GM13977 (cell line): ENCODE data around the gene ANP32B.

ENCODE experiments used
- DNase-seq: peaks from one replicate; pipeline ENCODE4 v3.0.0; 2012; ENCODE audit warnings: low spot score
- in situ Hi-C: fragments of 300-500 bp; cut with MboI; formaldehyde crosslinking; loops from one replicate; pipeline ENCODE4 v1.12.0; 2022; ENCODE audit warnings: low sequenced_read_pairs, low pct_unique_long_range_greater_than_20kb, mixed read lengths, inconsistent platforms; ENCODE audit not compliant: unreplicated experiment
- TF ChIP-seq, protein P1 (sequence below): IDR thresholded peaks from 2 replicates; pipeline ENCODE4 v1.5.1; 2012; ENCODE audit warnings: mild to moderate bottlenecking, control low read depth; ENCODE audit not compliant: insufficient read depth; ENCODE audit errors: extremely low read depth, missing control alignments

Gene ANP32B

DNA sequence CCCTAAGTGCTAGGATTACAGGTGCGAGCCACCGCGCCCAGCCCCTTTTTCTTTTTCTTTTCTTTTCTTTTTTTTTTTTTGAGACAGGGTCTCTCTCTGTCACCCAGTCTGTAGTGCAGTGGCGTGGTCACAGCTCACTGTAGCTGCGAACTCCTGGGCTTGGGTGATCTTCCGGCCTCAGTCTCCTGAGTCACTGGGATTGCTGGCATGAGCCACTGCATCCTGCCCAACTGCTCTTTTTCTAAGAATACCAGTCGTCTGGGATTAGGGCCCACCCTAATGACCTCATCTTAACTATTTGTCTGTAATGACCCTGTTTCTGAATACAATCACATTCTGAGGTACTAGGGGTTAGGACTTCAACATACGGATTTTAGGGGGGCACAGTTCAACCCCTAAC lies 39.3 kb downstream of the ANP32B start:
- TF ChIP-seq, protein P1, sequence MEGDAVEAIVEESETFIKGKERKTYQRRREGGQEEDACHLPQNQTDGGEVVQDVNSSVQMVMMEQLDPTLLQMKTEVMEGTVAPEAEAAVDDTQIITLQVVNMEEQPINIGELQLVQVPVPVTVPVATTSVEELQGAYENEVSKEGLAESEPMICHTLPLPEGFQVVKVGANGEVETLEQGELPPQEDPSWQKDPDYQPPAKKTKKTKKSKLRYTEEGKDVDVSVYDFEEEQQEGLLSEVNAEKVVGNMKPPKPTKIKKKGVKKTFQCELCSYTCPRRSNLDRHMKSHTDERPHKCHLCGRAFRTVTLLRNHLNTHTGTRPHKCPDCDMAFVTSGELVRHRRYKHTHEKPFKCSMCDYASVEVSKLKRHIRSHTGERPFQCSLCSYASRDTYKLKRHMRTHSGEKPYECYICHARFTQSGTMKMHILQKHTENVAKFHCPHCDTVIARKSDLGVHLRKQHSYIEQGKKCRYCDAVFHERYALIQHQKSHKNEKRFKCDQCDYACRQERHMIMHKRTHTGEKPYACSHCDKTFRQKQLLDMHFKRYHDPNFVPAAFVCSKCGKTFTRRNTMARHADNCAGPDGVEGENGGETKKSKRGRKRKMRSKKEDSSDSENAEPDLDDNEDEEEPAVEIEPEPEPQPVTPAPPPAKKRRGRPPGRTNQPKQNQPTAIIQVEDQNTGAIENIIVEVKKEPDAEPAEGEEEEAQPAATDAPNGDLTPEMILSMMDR: no peak
- in situ Hi-C loops: no loop called here
- no peak for DNase-seq

DNA sequence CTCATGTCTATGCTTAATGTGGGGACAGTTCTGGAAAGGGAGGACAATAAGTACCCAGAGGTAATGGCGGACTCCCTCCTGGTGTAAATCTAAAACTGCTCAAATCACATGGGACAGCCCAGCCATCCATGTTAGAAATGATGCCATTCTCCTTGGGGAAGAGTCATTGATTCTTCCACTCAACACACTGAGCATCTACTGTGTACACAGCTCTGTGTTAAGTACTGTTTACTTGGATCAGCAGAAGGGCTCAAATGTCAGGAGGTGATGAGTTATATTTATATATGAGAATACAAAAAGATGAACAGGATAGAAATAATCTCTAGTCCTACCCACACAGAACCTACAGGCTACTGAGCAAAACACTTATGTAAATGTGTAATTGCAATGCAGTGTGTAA lies 41.6 kb downstream of the ANP32B start:
- DNase-seq: no peak
- in situ Hi-C loops: no loop called here

DNA sequence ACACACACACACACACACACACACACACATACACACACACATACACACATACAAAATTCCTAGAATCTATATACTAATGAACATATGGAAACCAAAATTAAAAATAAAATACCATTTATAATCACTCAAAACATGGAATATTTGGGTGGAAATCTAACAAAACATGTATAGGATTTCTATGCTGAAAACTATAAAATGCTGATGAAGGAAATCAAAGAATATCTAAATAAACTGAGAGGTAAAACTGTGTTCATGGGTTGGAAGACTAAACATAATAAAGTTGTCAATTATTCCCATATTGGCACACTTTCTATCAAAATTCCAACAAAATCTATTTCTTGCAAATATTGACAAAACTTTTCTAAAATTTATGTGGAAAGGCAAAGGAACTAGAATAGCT lies 48.0 kb downstream of the ANP32B start:
- no peak for DNase-seq
- TF ChIP-seq, protein P1: no peak
- in situ Hi-C loops: no loop called here

More for the DNA sequence above, 41.6 kb downstream of the ANP32B start:
- TF ChIP-seq, protein P1: no peak

DNA sequence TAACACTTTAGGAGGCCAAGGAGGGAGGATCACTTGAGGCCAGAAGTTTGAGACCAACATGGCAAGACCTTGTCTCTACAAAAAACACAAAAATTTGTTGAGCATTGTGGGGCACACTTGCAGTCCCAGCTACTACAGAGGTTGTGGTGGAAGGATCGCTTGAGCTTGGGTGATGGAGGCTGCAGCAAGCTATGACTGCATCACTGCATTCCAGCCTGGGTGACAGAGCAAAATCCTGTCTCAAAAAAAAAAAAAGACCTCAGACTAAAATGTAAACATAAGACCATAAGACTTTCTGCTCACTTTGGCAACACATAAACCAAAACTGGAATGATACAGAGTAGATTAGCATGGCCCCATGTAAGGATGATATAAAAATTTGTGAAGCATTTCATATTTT lies 48.8 kb downstream of the ANP32B start:
- no peak for DNase-seq
- in situ Hi-C loops: no loop called here
- TF ChIP-seq, protein P1: no peak

DNA sequence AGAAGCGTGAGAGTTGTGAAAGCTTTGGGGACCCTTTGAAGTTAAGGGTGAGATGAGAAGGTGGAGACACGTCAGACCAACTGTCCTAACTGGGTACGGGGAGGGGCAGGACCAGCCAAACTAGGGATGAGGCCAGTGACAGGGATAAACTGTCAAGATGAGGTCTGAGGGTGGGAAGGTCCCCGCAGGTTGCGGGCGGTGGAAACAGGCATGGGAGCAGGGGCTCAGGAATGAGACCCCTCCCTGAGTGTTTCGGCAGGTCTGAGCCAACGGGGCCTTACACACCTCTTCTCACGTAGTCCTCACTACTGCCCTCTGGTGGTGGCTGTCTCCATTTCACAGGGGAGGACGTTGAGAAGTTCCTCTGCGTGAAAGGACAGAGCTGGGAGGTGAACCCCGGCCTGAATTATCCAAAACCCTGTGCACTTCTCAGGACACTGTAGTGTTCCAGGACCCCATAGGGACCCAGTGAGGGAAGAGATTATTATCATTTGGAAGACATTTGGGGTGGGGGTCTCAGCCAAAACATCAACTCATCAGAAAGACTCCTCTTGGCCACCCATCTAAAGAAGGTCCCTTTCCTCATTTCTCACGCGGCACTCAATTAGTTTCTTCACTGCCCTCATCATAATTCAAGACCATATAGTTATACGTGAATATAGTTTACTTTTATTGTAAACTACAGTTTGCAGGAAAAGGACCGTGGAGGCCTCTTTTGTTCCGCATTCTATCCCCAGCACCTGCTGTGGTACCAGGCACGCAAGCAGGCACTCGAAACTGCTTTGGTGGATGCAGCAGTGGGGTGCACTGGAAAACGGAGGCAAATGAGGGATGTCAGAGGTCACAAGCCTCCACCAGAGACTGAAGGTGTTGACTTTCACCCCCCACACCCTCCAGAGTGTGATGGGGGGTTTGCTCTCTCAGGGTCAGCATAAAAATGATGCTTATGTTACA lies 51.7 kb downstream of the ANP32B start:
- peak; percentile 77 for DNase-seq
- TF ChIP-seq, protein P1: peak; percentile 87
- in situ Hi-C loops: no loop called here

DNA sequence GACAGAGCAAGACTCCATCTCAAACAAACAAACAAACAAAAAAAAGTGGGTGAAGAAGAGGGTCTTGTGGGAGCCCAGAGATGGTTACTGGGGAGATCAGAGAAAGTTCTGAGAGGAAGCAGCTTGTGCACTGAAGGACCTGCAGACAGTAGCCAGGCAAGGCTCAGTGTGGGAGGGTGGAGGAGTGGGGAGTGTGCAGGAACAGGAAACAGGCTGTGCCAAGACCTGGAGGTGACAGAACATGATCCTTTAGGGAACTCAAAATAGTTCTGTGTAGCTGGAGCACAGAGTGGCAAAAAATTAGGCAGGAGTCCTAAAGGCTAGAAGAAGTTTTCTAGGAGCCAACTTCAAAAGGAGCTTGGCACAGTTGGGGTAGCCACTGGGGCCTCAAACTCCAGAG lies 54.2 kb downstream of the ANP32B start:
- in situ Hi-C loops: no loop called here
- no peak for DNase-seq
- TF ChIP-seq, protein P1: no peak
